ENCODE results near the gene PIK3R1.

- TF ChIP-seq CTCF (conservative IDR thresholded peaks at IDR 0.05; ENCODE audit: low read depth, low read length) (no peak), EZH2 (IDR thresholded peaks at IDR 0.05; ENCODE audit: low read length, unreplicated experiment) (no peak), EZH2phosphoT487 (IDR thresholded peaks at IDR 0.05; ENCODE audit: borderline replicate concordance, low read length) (no peak)
Observed at GRCh38 chr5:68223904-68224303, 8.3 kb downstream of the PIK3R1 start.

All from PC-3 (cell line).